Endothelial cell of umbilical vein (primary cell): ENCODE results near the gene HGF.

Experiments used
- EZH2 ChIP-seq: IDR thresholded peaks from 2 replicates; pipeline ENCODE4 v1.6.1; 2012; ENCODE audit warnings: borderline replicate concordance, low read depth, mild to moderate bottlenecking, moderate library complexity, low read length, inconsistent platforms; ENCODE audit not compliant: severe bottlenecking
- POLR2A ChIP-seq: IDR thresholded peaks from 2 replicates; pipeline ENCODE4 v1.6.1; 2012; ENCODE audit warnings: low read depth, mild to moderate bottlenecking, control low read depth, low read length

DNA sequence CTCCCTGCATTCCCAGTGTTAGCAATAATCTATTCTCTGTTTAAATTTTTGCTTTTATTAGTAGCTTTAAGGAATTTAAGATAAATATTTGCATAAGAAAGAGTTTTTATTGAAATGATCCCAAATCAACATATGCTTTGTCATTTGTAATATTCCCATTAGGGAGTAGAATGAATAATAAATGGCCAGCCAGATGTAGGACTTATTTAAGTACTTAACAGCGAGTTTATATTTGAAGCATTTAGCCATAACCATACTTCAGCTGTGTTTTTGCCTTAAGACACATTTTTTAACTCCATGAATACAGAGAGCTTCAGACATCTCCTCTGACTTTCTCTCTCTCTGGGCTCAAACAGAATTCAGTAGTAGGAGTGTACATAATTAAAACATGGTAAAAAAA is 103.6 kb downstream of the HGF start:
- TF ChIP-seq EZH2 = no peak
- no peak for TF ChIP-seq POLR2A
